Sigmoid colon (tissue), 7 donors: ENCODE data around the gene PIWIL1. TPM values are rescaled to one million over a fixed set of nuclear protein-coding genes. Genes with fewer than 3 reads are reported as not detected.

Experiments
- DNase-seq: peaks from one replicate; pipeline ENCODE4 v3.0.0-alpha.2; 2019
- H3K27ac ChIP-seq, 4 donors: fragments of 200-600 bp; sonication (generic); one replicate each; pipeline ENCODE4 v1.5.1; 2016 to 2019; ENCODE audit warnings: mild to moderate bottlenecking in 1 of 4
- H3K27me3 ChIP-seq, 3 donors: fragments of 200-600 bp; sonication (generic); one replicate each; pipeline ENCODE4 v1.5.1; 2019; ENCODE audit warnings: mild to moderate bottlenecking in 1 of 3
- H3K36me3 ChIP-seq, 4 donors: fragments of 200-600 bp; sonication (generic); one replicate each; pipeline ENCODE4 v1.5.1; 2016 to 2019
- H3K4me1 ChIP-seq, 4 donors: fragments of 200-600 bp; sonication (generic); one replicate each; pipeline ENCODE4 v1.5.1; 2017 to 2019
- H3K4me3 ChIP-seq, 4 donors: fragments of 200-600 bp; sonication (generic); one replicate each; pipeline ENCODE4 v1.5.1; 2017 to 2019; ENCODE audit warnings: mild to moderate bottlenecking in 2 of 4, moderate library complexity in 1 of 4
- H3K9me3 ChIP-seq, 4 donors: fragments of 200-600 bp in 3 of 4; sonication (generic) in 3 of 4; one replicate each; pipeline versions ENCODE4 v1.5.1 to v1.6.1; 2013 to 2019
- EP300 ChIP-seq, 4 donors: sonication (generic); formaldehyde crosslinking; IDR thresholded peaks; one replicate each; pipeline ENCODE4 v1.6.1; 2017; ENCODE audit warnings: antibody characterized with exemption in 4 of 4
- POLR2A ChIP-seq, 2 donors: fragments of 450-650 bp; IDR thresholded peaks; one replicate each; pipeline ENCODE4 v1.6.1; 2016; ENCODE audit warnings: antibody characterized with exemption in 2 of 2, mild to moderate bottlenecking in 2 of 2, moderate library complexity in 2 of 2
- POLR2AphosphoS5 ChIP-seq, 4 donors: sonication (generic); formaldehyde crosslinking; IDR thresholded peaks; one replicate each; pipeline ENCODE4 v1.6.1; 2017; ENCODE audit warnings: antibody characterized with exemption in 4 of 4
- WGBS, 2 donors: extraction: QIAGEN DNeasy Blood & Tissue Kit; methylation state at CpG; one replicate each; pipeline ENCODE4 v1.1.7; 2013; 5-methylcytosine and 5-hydroxymethylcytosine counted together
- intact Hi-C: fragments of 100-400 bp; cut with DNase I; formaldehyde crosslinking; loops from one replicate; pipeline ENCODE4 v1.15.1; 2023
- polyA plus RNA-seq, 3 donors: library from polyadenylated mRNA; stranded (reverse); fragments of 200-250 nt; gene quantifications; one replicate each; pipeline ENCODE4 v1.2.3, GENCODE V29; 2013
- total RNA-seq, 4 donors: library from RNA; depleted of rRNA; stranded (reverse); fragments of >200 nt; gene quantifications; one replicate each; pipeline ENCODE4 v1.1.0, GENCODE V29; 2016
- TF ChIP-seq, protein P1 (sequence below), 4 experiments: fragments of 450-650 bp in 3 of 4; fragments of 200-600 bp in 1 of 4; IDR thresholded peaks; one replicate each; pipeline ENCODE4 v1.5.1; 2016 to 2019; ENCODE audit warnings: antibody characterized with exemption in 4 of 4, mild to moderate bottlenecking in 3 of 4, moderate library complexity in 2 of 4
- donor health status: healthy with polysubstance abuse.
- donor health status: Bipolar disorder and iron deficiency.
- donor health status: healthy.

The PIWIL1 gene
- total and polyA plus RNA-seq, 7 donors, result not detected

DNA sequence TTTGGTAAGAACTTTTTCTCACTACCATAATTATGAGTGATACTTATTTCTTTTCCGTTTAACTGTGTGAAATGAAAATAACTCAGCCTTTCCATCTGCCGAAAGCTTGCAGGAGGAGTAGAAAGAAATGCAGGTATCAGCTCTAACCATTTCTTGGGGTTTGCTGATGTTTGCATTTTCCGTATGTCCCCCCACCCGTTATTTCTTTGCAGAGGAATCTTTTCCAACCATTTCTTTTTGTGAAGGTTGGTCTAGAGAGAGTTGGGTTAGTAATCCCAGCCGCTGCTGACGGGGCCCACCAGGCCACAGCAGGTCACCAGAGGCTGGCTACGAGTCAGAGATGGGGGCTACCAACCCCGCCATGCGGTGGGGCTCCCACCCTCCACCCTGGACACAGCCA, 7.0 kb upstream of the PIWIL1 start:
- intact Hi-C loops, result no loop called here
- no peaks in the 10 kb centered on the region for H3K36me3 ChIP-seq
- no peaks in the 10 kb centered on the region for H3K9me3 ChIP-seq
- WGBS, 2 donors, result 84 to 88% methylated on average over 9 of the region's 9 CpGs
- no peak for DNase-seq
- no peak overlapping the region for H3K27ac ChIP-seq
- peaks cover 0 to 21% (median 4%) of the 10 kb centered on the region in 3 donors for H3K27me3 ChIP-seq
- TF ChIP-seq, protein P1, sequence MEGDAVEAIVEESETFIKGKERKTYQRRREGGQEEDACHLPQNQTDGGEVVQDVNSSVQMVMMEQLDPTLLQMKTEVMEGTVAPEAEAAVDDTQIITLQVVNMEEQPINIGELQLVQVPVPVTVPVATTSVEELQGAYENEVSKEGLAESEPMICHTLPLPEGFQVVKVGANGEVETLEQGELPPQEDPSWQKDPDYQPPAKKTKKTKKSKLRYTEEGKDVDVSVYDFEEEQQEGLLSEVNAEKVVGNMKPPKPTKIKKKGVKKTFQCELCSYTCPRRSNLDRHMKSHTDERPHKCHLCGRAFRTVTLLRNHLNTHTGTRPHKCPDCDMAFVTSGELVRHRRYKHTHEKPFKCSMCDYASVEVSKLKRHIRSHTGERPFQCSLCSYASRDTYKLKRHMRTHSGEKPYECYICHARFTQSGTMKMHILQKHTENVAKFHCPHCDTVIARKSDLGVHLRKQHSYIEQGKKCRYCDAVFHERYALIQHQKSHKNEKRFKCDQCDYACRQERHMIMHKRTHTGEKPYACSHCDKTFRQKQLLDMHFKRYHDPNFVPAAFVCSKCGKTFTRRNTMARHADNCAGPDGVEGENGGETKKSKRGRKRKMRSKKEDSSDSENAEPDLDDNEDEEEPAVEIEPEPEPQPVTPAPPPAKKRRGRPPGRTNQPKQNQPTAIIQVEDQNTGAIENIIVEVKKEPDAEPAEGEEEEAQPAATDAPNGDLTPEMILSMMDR (IDR thresholded peaks at IDR 0.05), result no peak
- no peak for TF ChIP-seq EP300 (IDR thresholded peaks at IDR 0.05)
- TF ChIP-seq POLR2AphosphoS5 (IDR thresholded peaks at IDR 0.05), result no peak
- no peak for TF ChIP-seq POLR2A (IDR thresholded peaks at IDR 0.05)
- no peak overlapping the region for H3K4me3 ChIP-seq
- H3K4me1 ChIP-seq, result no peaks in the 10 kb centered on the region

DNA sequence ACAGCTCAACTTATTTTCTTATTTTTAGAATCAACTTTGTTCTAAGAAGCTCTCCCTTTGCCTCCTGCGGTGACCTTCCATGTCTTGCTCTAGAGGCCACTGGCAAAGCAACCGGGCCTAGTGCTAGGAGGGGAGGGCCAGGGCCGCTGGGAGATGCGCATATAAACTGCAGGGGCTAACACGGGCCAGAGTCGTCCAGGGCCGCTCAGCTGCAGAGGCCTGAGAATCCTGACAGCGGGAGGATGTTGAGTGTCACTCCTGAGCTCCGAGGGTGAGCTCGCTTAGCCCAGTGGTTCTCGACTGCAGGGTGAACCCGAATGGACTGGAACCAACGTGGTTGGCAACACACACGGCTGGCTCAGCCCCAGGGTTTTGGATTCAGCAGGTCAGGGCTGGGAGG, 6.5 kb upstream of the PIWIL1 start:
- TF ChIP-seq EP300 (IDR thresholded peaks at IDR 0.05) (no peak), POLR2A (IDR thresholded peaks at IDR 0.05) (no peak), POLR2AphosphoS5 (IDR thresholded peaks at IDR 0.05) (no peak)
- TF ChIP-seq, protein P1 (IDR thresholded peaks at IDR 0.05), result no peak
- no peak overlapping the region for H3K4me3 ChIP-seq
- WGBS, 2 donors, result 80 to 82% methylated on average over 14 of the region's 14 CpGs
- intact Hi-C loops, result no loop called here
- no peaks in the 10 kb centered on the region for H3K4me1 ChIP-seq
- no peak overlapping the region for H3K27ac ChIP-seq
- no peaks in the 10 kb centered on the region for H3K36me3 ChIP-seq
- peaks cover 0 to 25% (median 4%) of the 10 kb centered on the region in 3 donors for H3K27me3 ChIP-seq
- DNase-seq, result no peak
- H3K9me3 ChIP-seq, result no peaks in the 10 kb centered on the region

DNA sequence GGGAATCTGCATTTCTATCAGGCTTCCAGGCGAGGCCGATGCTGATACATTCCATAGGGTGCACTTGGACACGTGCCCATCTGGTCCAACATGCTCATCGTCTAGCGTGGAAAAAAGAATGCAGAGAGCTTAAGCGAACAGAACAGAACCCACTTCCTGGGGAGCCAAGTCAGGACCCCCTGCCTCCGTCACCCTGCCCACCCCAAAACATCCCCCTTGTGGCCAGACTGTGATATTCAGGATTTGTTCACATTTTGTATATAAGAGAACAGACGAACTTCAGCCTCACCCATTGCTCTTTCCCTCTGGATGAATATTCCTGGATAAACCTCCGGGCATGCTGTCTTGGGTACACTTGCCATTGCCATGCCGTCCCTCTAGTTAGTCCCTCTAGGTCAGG, 4.3 kb upstream of the PIWIL1 start:
- H3K9me3 ChIP-seq, result no peaks in the 10 kb centered on the region
- no peak for TF ChIP-seq POLR2AphosphoS5 (IDR thresholded peaks at IDR 0.05)
- no peak for TF ChIP-seq EP300 (IDR thresholded peaks at IDR 0.05)
- TF ChIP-seq, protein P1 (IDR thresholded peaks at IDR 0.05), result no peak
- no peak for TF ChIP-seq POLR2A (IDR thresholded peaks at IDR 0.05)
- H3K27ac ChIP-seq, result no peak overlapping the region
- WGBS, 2 donors, result 55 to 72% methylated on average over 10 of the region's 10 CpGs
- intact Hi-C loops, result no loop called here
- no peak for DNase-seq
- H3K4me3 ChIP-seq, result no peak overlapping the region
- H3K36me3 ChIP-seq, result no peaks in the 10 kb centered on the region
- peaks cover 0 to 20% (median 15%) of the 10 kb centered on the region in 3 donors for H3K27me3 ChIP-seq
- no peaks in the 10 kb centered on the region for H3K4me1 ChIP-seq

DNA sequence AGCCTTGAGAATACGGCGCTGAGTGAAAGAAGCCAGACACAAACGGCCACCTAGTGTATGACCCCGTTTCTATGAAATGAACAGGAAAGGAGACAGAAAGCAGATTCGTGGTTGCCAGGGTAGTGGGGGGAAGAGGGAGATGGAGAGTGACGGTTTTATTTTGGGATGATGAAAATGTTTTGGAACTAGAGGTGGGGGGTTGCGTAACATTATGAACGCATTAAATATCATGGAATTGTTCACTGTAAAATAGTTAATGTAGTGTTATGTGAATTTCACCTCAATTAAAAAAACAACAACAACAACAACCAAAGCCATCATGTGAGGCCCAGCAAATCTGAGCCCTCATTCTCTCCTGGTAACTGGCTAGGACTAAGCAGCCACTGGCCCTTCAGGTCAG, 3.3 kb upstream of the PIWIL1 start:
- TF ChIP-seq POLR2A (IDR thresholded peaks at IDR 0.05) (no peak), EP300 (IDR thresholded peaks at IDR 0.05) (no peak), POLR2AphosphoS5 (IDR thresholded peaks at IDR 0.05) (no peak)
- TF ChIP-seq, protein P1 (IDR thresholded peaks at IDR 0.05), result no peak
- WGBS, 2 donors, result 74% methylated on average over 8 of the region's 8 CpGs
- Histone ChIP-seq H3K4me3 (no peak overlapping the region), H3K27ac (no peak overlapping the region), H3K36me3 (no peaks in the 10 kb centered on the region), H3K27me3 (peaks cover 0 to 28% (median 24%) of the 10 kb centered on the region in 3 donors), H3K9me3 (no peaks in the 10 kb centered on the region), H3K4me1 (peaks cover 0 to 6% (median 3%) of the 10 kb centered on the region in 4 donors)
- intact Hi-C loops, result loop anchor here (2.0 kb wide), 1 partner anchor 286 kb away; no protein-coding TSS in a partner anchor
- no peak for DNase-seq

DNA sequence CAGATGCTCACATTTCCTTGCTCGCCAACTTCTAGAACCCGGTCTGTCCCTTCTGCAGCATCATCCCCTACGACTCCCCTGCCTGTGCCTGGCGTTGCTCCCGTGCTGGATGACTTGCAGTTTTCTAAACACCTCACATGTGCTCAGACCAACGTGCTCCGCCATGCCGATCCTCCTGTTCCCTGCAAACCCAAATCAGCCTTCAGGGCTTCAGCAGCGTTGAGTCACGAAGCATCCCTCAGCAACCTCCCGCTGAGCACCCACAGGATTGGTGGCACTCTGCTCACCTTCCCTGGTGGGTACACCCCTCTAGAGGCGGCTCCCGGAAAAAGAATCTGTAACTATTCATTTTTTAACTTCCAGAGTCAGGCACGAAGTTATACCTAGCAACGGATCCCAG, 2.8 kb upstream of the PIWIL1 start:
- no peak for DNase-seq
- peaks cover 0 to 7% (median 3%) of the 10 kb centered on the region in 4 donors for H3K4me1 ChIP-seq
- H3K27me3 ChIP-seq, result peaks cover 0 to 34% (median 29%) of the 10 kb centered on the region in 3 donors
- WGBS, 2 donors, result 44 to 51% methylated on average over 15 of the region's 15 CpGs
- intact Hi-C loops, result loop anchor here (2.0 kb wide), 1 partner anchor 286 kb away; no protein-coding TSS in a partner anchor
- no peaks in the 10 kb centered on the region for H3K36me3 ChIP-seq
- TF ChIP-seq EP300 (IDR thresholded peaks at IDR 0.05), result no peak
- no peak for TF ChIP-seq POLR2AphosphoS5 (IDR thresholded peaks at IDR 0.05)
- TF ChIP-seq, protein P1 (IDR thresholded peaks at IDR 0.05), result no peak
- no peak for TF ChIP-seq POLR2A (IDR thresholded peaks at IDR 0.05)
- H3K9me3 ChIP-seq, result no peaks in the 10 kb centered on the region
- no peak overlapping the region for H3K27ac ChIP-seq
- H3K4me3 ChIP-seq, result no peak overlapping the region
